HG03108 (cell line): ENCODE results near the gene SHOC2.

Experiments used
- ATAC-seq: cut with Tn5 transposase; IDR thresholded peaks from one replicate; pipeline ENCODE4 v1.9.1; 2021; ENCODE audit warnings: moderate library complexity; ENCODE audit not compliant: unreplicated experiment

The SHOC2 gene

GRCh38 chr10:110979611-110980010 is 60.2 kb downstream of the SHOC2 start:
- ATAC-seq: no peak

DNA sequence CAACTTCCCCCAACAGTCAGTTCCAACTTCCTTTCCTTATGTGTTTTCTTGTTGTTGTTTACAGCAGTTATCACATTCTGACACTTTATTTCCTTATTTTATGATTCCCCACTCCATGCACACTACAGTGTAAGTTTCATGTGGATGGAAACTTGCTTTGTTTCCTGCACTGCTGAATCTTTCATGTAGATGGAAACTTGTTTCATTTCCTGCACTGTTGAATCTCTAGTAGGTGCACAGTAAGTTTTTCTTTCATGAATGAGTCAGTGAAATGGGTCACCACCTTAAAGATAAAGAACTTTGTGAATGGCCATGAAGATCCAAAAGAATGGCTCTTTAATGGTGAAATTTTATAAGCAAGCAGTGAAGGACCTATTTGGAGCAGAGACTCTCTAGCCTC is 61.4 kb downstream of the SHOC2 start:
- ATAC-seq: no peak

DNA sequence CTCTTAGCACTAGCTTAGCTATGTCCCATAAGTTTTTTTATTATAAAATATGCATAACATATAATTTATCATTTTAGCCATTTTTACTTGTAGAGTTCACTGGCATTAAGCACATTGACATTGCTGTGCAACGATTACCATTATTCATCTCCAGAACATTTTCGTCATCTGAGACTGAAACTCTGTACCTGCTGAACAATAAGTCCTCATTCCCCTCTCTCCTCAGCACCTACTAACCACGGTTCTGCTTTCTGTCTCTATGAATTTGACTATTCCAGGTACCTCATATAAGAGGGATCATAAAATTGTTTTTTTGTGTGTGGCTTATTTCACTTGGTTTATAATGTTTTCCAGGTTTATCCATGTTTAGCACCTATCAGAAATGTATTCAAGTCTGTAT is 64.1 kb downstream of the SHOC2 start:
- ATAC-seq: no peak

GRCh38 chr10:110985497-110986275 is 66.3 kb downstream of the SHOC2 start:
- no peak for ATAC-seq

DNA sequence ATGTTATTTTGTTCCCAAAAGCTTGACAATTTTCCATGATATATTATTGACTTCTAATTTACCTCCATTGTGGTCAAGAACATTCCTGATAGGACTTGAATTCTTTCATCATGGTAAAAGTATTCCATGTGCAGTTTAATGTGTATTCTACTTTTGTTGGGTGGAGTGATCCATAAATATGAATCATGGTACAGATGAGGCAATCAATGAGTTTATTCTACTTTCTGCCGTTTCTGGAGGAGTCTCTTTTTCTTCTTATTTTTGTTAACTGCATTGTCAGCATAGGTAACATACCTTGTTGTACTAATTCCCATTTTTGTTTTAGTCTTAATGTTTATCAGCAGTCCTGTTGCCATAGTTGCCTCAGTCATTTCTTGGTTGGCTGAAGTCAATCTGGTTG is 69.6 kb downstream of the SHOC2 start:
- ATAC-seq: no peak

- no peak for ATAC-seq
These were observed 72.8 kb downstream of the SHOC2 start for GRCh38 chr10:110992006-110992800.

GRCh38 chr10:110993024-110993693 is 73.8 kb downstream of the SHOC2 start:
- ATAC-seq: no peak

DNA sequence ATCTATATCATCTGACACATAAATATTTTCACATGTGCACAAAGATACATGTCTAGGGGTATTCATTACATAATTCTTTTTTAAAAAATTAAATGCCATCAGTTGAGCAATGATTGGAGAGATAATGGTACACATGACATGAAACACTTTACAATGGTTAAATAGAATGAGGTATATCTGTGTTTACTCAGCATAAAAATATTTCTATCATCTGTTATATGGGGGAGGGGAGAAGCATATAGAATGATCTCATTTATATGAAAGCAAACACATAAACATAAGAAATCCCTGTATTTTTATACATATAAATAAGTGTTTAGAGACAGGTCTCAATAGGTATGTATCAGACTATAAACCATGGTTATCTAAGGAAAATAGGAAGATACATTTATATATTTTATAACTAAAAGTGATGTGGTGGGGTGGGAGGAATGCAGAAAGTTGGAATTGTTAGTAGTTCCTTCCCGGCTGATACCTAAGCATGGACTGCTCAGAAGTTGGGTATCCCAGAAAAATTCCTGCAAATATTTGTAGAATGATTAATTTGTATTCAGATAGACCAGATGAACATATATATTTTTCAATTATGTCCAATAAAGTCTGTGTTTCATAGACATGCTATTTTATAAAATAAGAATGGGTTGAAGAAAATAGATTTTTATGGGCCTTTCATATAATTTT is 75.1 kb downstream of the SHOC2 start:
- ATAC-seq: no peak

DNA sequence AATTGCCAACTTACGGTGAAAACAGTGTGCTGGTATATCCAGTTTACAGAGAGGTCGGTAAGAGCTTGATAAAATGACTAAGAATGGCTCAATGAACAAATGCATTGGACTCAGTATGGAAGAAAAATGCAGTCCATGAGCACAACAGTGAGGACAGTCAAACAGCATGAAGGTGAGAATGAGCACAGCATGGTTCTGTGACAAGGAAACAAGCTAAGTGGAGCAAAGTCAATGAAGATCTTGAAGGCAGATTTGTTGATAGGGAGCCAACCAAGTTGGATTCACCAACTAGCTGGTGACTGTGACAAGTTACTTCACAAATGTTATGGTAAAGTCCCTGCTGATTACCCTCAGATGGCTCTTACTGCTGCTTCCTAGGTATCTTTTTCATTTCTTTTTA is 75.9 kb downstream of the SHOC2 start:
- no peak for ATAC-seq

- no peak for ATAC-seq
These were observed 76.9 kb downstream of the SHOC2 start for GRCh38 chr10:110996256-110996655.

DNA sequence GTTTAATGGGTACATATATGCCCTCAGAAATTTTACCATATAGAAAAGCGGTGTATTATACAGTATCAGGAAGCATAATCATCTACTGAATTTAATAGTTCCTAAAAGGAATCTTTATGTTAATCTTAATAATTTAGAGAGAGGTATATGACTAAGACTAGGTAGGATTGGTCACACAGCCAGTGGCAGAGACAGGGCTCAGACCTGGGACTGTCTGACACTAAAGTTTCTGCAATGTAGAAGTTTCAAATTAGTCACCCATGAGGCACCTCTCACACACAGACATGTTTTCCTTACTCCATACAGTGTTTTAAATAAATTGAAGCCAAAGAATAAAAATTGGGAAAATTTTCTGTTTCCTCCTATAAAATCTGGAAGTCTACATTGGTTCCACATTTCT is 84.6 kb downstream of the SHOC2 start:
- no peak for ATAC-seq

DNA sequence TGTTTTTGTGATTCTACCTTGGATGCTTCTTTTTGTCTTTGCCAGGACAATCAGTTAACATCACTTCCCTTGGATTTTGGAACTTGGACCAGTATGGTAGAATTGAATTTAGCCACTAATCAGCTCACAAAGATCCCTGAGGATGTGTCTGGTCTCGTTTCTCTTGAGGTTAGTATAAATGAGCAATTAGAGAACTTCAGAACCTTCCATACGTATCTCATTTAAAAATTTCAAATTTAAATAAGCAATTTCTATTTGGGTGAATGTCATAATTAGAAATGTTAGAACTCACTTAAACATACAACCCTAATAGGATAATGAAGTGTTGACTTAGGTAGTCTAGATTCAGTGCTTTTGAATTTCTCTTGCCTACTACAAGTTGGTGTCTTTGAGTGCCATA is 88.1 kb downstream of the SHOC2 start:
- ATAC-seq: no peak

GRCh38 chr10:111015181-111015580 is 95.8 kb downstream of the SHOC2 start:
- no peak for ATAC-seq

- no peak for ATAC-seq
These were observed 97.7 kb downstream of the SHOC2 start for GRCh38 chr10:111017098-111017497.

DNA sequence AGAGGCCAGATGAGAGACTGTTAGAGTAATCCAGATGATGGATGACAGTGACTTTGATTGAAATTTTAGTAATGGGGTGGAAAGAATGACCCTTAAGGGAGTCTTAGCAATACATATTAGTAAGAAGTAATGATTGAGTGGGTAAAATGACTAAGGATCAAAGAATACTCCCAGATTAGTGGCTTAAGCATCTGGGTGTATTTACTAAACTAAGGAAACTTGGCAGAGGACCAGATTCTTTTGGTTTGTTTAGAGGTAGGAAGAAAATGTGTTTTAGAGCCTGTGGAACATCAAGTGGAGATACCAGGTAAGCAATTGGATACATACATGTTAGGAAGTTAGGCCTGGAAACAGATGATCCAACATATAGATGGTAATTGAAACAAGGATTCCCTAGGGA is 98.6 kb downstream of the SHOC2 start:
- no peak for ATAC-seq

GRCh38 chr10:111023060-111023459 is 103.7 kb downstream of the SHOC2 start:
- ATAC-seq: no peak

- no peak for ATAC-seq
These were observed 110.8 kb downstream of the SHOC2 start for GRCh38 chr10:111030042-111030750.

- no peak for ATAC-seq
These were observed 115.3 kb downstream of the SHOC2 start for GRCh38 chr10:111034598-111035310.

DNA sequence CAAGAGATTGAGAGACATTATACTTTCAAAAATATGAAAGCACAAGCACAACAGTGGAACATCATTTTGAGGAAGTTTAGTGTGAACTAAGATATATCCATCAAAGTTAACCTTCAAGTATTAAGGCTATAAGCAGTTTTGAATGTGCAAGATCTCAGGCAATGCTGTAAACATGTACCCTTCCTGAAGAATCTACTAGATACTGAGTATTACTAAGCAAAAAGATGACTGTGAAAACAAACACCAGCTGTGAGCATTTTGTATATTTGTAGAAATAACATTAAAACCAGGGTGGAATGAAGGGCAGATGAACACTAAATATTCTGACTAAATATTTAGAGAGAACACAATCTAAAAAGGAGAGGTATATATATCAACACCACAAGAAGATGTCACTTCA is 116.1 kb downstream of the SHOC2 start:
- no peak for ATAC-seq

GRCh38 chr10:111037858-111038257 is 118.5 kb downstream of the SHOC2 start:
- no peak for ATAC-seq
